SH-SY5Y (cell line): Measurements from ENCODE around the gene AHRR.

Source experiments
- GATA2 ChIP-seq: IDR thresholded peaks from 2 replicates; pipeline ENCODE4 v1.6.1; 2011; ENCODE audit warnings: mild to moderate bottlenecking, low read depth, low read length
- GATA3 ChIP-seq: IDR thresholded peaks from 2 replicates; pipeline ENCODE4 v1.6.1; 2011; ENCODE audit warnings: low read depth, mild to moderate bottlenecking, low read length, moderate library complexity

AHRR gene

GRCh38 chr5:474840-475661 lies 153.5 kb downstream of the AHRR start:
- TF ChIP-seq GATA3 (no peak), GATA2 (no peak)

- TF ChIP-seq GATA3 = no peak
These were observed 154.2 kb downstream of the AHRR start for GRCh38 chr5:475704-476101.

- TF ChIP-seq GATA3 (no peak), GATA2 (no peak)
These were observed 154.7 kb downstream of the AHRR start for GRCh38 chr5:476102-476813.

- no peak for TF ChIP-seq GATA2
- no peak for TF ChIP-seq GATA3
These were observed 155.3 kb downstream of the AHRR start for GRCh38 chr5:476814-477175.

- TF ChIP-seq GATA2 (no peak), GATA3 (no peak)
These were observed 155.7 kb downstream of the AHRR start for GRCh38 chr5:477247-477646.

GRCh38 chr5:477871-478270 lies 156.4 kb downstream of the AHRR start:
- TF ChIP-seq GATA2 (no peak), GATA3 (no peak)

- TF ChIP-seq GATA2 = no peak
- TF ChIP-seq GATA3 = no peak
These were observed 157.0 kb downstream of the AHRR start for GRCh38 chr5:478369-478981.

- TF ChIP-seq GATA2 (no peak), GATA3 (no peak)
These were observed 157.5 kb downstream of the AHRR start for GRCh38 chr5:478982-479535.

- TF ChIP-seq GATA2 = no peak
- TF ChIP-seq GATA3 = no peak
These were observed 158.2 kb downstream of the AHRR start for GRCh38 chr5:479566-480319.

GRCh38 chr5:481347-481746 lies 159.8 kb downstream of the AHRR start:
- TF ChIP-seq GATA2 (no peak), GATA3 (no peak)

GRCh38 chr5:482021-482420 lies 160.5 kb downstream of the AHRR start:
- TF ChIP-seq GATA2 (no peak), GATA3 (no peak)

GRCh38 chr5:482506-482905 lies 161.0 kb downstream of the AHRR start:
- TF ChIP-seq GATA3 (no peak), GATA2 (no peak)

GRCh38 chr5:483011-483410 lies 161.5 kb downstream of the AHRR start:
- no peak for TF ChIP-seq GATA2
- TF ChIP-seq GATA3 = no peak
